AG10803 (cell line): ENCODE measurements around the gene NFILZ.
"Not testable (repeated sequence)": the region's sequence is repeated elsewhere in the genome, so short reads cannot be mapped to it uniquely, and the experiment has no call there.

Source experiments
- DNase-seq: peaks from one replicate; pipeline ENCODE4 v3.0.0; 2010; ENCODE audit warnings: low read depth
- H3K4me3 ChIP-seq: 2 replicates; pipeline ENCODE4 v1.5.1; 2011; ENCODE audit warnings: mild to moderate bottlenecking, low read length, control low read depth
- CTCF ChIP-seq: conservative IDR thresholded peaks from 2 replicates; pipeline ENCODE4 v1.5.1; 2011; ENCODE audit warnings: mild to moderate bottlenecking, low read length, control low read depth, inconsistent platforms

NFILZ gene

GRCh38 chr19:8617984-8618383 is 12.4 kb upstream of the NFILZ start:
- no peak for DNase-seq
- no peak for TF ChIP-seq CTCF
- H3K4me3 ChIP-seq, result no peak overlapping the region

GRCh38 chr19:8618751-8619150 is 11.7 kb upstream of the NFILZ start:
- DNase-seq, result no peak
- H3K4me3 ChIP-seq, result no peak overlapping the region
- TF ChIP-seq CTCF, result no peak

GRCh38 chr19:8622886-8623285 is 7.5 kb upstream of the NFILZ start:
- DNase-seq, H3K4me3 ChIP-seq: not testable (repeated sequence)
- peak; percentile 31; the same call in 1 of the 2 replicates for TF ChIP-seq CTCF

- H3K4me3 ChIP-seq, result no peak overlapping the region
- no peak for TF ChIP-seq CTCF
- DNase-seq, result no peak
Observed at GRCh38 chr19:8626842-8627241, 3.6 kb upstream of the NFILZ start.

- no peak overlapping the region for H3K4me3 ChIP-seq
- DNase-seq, result no peak
- no peak for TF ChIP-seq CTCF
Observed at GRCh38 chr19:8629184-8629583, 1.2 kb upstream of the NFILZ start.

GRCh38 chr19:8630796-8631424 is 477 bp downstream of the NFILZ start:
- no peak for TF ChIP-seq CTCF
- DNase-seq, result no peak
- H3K4me3 ChIP-seq, result no peak overlapping the region

- H3K4me3 ChIP-seq, result no peak overlapping the region
- TF ChIP-seq CTCF, result no peak
- peak; percentile 64 for DNase-seq
Observed at GRCh38 chr19:8631425-8631819, 989 bp downstream of the NFILZ start.
